Fibroblast of lung (primary cell): ENCODE measurements around the gene TMCC1. TPM values are rescaled to one million over a fixed set of nuclear protein-coding genes. Genes with fewer than 3 reads are reported as not detected.

Source experiments
- DNase-seq, 2 donors: peaks; one replicate each; pipeline versions ENCODE4 v3.0.0 to v3.0.0-alpha.2; 2010; ENCODE audit warnings: low read depth in 2 of 2
- H2AFZ ChIP-seq: 2 replicates; pipeline ENCODE4 v1.5.1; 2012; ENCODE audit warnings: low read length, control low read depth, inconsistent platforms
- H3K27ac ChIP-seq: 2 replicates; pipeline ENCODE4 v1.5.1; 2011; ENCODE audit warnings: low read length, control low read depth; ENCODE audit not compliant: insufficient read depth
- H3K27me3 ChIP-seq: 2 replicates; pipeline ENCODE4 v1.5.1; 2011; ENCODE audit warnings: mild to moderate bottlenecking, low read length; ENCODE audit not compliant: control insufficient read depth, insufficient read depth
- H3K36me3 ChIP-seq: 2 replicates; pipeline ENCODE4 v1.5.1; 2011; ENCODE audit warnings: low read length; ENCODE audit not compliant: control insufficient read depth, insufficient read depth
- H3K4me1 ChIP-seq: 2 replicates; pipeline ENCODE4 v1.5.1; 2011; ENCODE audit warnings: low read length; ENCODE audit not compliant: control insufficient read depth, insufficient read depth; ENCODE audit errors: extremely low read depth
- H3K4me2 ChIP-seq: 2 replicates; pipeline ENCODE4 v1.5.1; 2011; ENCODE audit warnings: low read length, control low read depth; ENCODE audit not compliant: insufficient read depth; ENCODE audit errors: extremely low read depth
- H3K4me3 ChIP-seq, 4 experiments: fragments of 200-600 bp in 1 of 4; sonication (generic) in 1 of 4; replicated peaks in 1 of 4; 2 replicates each; pipeline ENCODE4 v1.5.1; 2011 to 2016; ENCODE audit warnings: low read length in 4 of 4, low read depth in 3 of 4, mild to moderate bottlenecking in 3 of 4, control low read depth in 2 of 4, inconsistent platforms in 1 of 4, mixed read lengths in 1 of 4; ENCODE audit not compliant: insufficient read depth in 1 of 4; ENCODE audit errors: control extremely low read depth in 1 of 4
- H3K79me2 ChIP-seq: 2 replicates; pipeline ENCODE4 v1.5.1; 2012; ENCODE audit warnings: mild to moderate bottlenecking, low read length, inconsistent platforms; ENCODE audit not compliant: control insufficient read depth, insufficient read depth
- H3K9ac ChIP-seq: 2 replicates; pipeline ENCODE4 v1.5.1; 2011; ENCODE audit warnings: mild to moderate bottlenecking, low read length, control low read depth; ENCODE audit not compliant: insufficient read depth
- H3K9me3 ChIP-seq: 2 replicates; pipeline ENCODE4 v1.5.1; 2012; ENCODE audit warnings: low read depth, low read length; ENCODE audit not compliant: control insufficient read depth, insufficient read depth
- H4K20me1 ChIP-seq: 2 replicates; pipeline ENCODE4 v1.5.1; 2011; ENCODE audit warnings: low read length; ENCODE audit not compliant: control insufficient read depth, insufficient read depth; ENCODE audit errors: extremely low read depth
- EZH2 ChIP-seq: IDR thresholded peaks from 2 replicates; pipeline ENCODE4 v1.5.1; 2012; ENCODE audit warnings: low read length, control low read depth, mild to moderate bottlenecking; ENCODE audit errors: missing control alignments
- polyA plus RNA-seq, 2 donors: library from polyadenylated mRNA; depleted of rRNA in 1 of 2; stranded (reverse) in 1 of 2; unstranded in 1 of 2; fragments of >200 nt; gene quantifications; 2 replicates each; pipeline ENCODE4 v1.2.1, GENCODE V29; 2011 to 2012; ENCODE audit warnings: missing spikeins in 1 of 2
- total RNA-seq: library from RNA; depleted of rRNA; stranded (reverse); fragments of >200 nt; gene quantifications from 2 replicates; pipeline ENCODE4 v1.2.1, GENCODE V29; 2014
- TF ChIP-seq, protein P1 (sequence below), 2 donors: IDR thresholded peaks in 1 of 2; conservative IDR thresholded peaks in 1 of 2; 1 replicate in 1 of 2; 2 replicates in 1 of 2; pipeline ENCODE4 v1.5.1; 2011 to 2012; ENCODE audit warnings: low read length in 2 of 2, control low read depth in 1 of 2, inconsistent platforms in 1 of 2, low read depth in 1 of 2, mild to moderate bottlenecking in 1 of 2

Gene TMCC1
- total and polyA plus RNA-seq, 2 donors (not counting 1 experiment from before 2014, with no cell fraction given) = 16.2 to 16.8 TPM

DNA sequence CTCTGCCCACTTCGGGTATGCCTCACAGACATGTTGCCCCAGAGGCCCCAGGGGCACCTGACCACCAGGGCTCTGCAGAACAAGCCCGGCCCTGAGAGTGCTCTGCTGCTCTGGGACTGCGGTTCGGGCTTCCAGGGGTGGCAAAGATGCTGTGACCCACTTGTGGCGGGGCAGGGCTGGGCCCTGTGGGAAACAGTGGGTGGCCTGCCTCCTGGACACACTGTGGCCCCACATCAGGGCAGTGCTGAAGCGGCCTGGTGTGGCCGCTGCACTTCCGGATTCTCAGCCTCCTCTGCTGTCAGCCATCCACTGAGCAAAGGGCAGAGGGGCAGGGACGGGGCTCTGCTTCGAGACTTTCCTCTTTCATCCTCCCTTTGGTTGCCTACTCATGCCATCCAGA is 260.5 kb downstream of the TMCC1 start:
- DNase-seq = no peak
- H3K27me3 ChIP-seq = no peaks in the 10 kb centered on the region
- H3K36me3 ChIP-seq = no peaks in the 10 kb centered on the region
- no peak overlapping the region for H3K9ac ChIP-seq
- TF ChIP-seq, protein P1, sequence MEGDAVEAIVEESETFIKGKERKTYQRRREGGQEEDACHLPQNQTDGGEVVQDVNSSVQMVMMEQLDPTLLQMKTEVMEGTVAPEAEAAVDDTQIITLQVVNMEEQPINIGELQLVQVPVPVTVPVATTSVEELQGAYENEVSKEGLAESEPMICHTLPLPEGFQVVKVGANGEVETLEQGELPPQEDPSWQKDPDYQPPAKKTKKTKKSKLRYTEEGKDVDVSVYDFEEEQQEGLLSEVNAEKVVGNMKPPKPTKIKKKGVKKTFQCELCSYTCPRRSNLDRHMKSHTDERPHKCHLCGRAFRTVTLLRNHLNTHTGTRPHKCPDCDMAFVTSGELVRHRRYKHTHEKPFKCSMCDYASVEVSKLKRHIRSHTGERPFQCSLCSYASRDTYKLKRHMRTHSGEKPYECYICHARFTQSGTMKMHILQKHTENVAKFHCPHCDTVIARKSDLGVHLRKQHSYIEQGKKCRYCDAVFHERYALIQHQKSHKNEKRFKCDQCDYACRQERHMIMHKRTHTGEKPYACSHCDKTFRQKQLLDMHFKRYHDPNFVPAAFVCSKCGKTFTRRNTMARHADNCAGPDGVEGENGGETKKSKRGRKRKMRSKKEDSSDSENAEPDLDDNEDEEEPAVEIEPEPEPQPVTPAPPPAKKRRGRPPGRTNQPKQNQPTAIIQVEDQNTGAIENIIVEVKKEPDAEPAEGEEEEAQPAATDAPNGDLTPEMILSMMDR (conservative IDR thresholded peaks at IDR 0.05 in 1 of 2, IDR thresholded peaks at IDR 0.05 in 1 of 2; ENCODE audit: low read depth in 1 of 2, low read length in 2 of 2) = no peak
- no peak for TF ChIP-seq EZH2
- no peak overlapping the region for H2AFZ ChIP-seq
- H3K79me2 ChIP-seq = no peaks in the 10 kb centered on the region
- no peaks in the 10 kb centered on the region for H4K20me1 ChIP-seq
- no peak overlapping the region for H3K4me2 ChIP-seq
- H3K9me3 ChIP-seq = no peaks in the 10 kb centered on the region
- no peak overlapping the region for H3K27ac ChIP-seq
- no peak overlapping the region for H3K4me3 ChIP-seq
- H3K4me1 ChIP-seq = no peaks in the 10 kb centered on the region

DNA sequence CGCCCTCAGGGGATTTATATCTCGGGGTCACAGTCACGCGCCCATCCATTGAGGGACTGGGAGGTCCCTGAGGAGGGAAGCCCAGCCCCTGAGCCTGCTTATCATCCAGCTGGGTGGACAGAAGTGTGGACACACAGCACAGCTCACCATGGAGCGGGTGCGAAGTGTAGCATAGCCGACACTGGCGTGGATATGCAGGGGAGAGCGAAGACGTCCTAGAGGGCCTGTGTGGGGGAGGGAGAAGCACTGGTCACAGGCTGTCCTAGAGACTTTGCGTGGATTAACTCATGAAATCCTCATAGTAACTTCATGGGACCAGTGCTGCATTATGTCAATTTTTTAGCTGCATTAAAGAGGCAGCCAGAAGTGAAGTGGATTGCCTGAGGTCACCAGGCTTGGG is 261.0 kb downstream of the TMCC1 start:
- H3K9ac ChIP-seq = no peak overlapping the region
- H2AFZ ChIP-seq = no peak overlapping the region
- H3K4me2 ChIP-seq = no peak overlapping the region
- no peak for DNase-seq
- H3K79me2 ChIP-seq = no peaks in the 10 kb centered on the region
- no peak for TF ChIP-seq EZH2
- TF ChIP-seq, protein P1 (conservative IDR thresholded peaks at IDR 0.05 in 1 of 2, IDR thresholded peaks at IDR 0.05 in 1 of 2; ENCODE audit: low read depth in 1 of 2, low read length in 2 of 2) = no peak
- no peaks in the 10 kb centered on the region for H3K36me3 ChIP-seq
- no peaks in the 10 kb centered on the region for H4K20me1 ChIP-seq
- no peak overlapping the region for H3K4me3 ChIP-seq
- no peaks in the 10 kb centered on the region for H3K9me3 ChIP-seq
- H3K27me3 ChIP-seq = no peaks in the 10 kb centered on the region
- no peak overlapping the region for H3K27ac ChIP-seq
- H3K4me1 ChIP-seq = no peaks in the 10 kb centered on the region

DNA sequence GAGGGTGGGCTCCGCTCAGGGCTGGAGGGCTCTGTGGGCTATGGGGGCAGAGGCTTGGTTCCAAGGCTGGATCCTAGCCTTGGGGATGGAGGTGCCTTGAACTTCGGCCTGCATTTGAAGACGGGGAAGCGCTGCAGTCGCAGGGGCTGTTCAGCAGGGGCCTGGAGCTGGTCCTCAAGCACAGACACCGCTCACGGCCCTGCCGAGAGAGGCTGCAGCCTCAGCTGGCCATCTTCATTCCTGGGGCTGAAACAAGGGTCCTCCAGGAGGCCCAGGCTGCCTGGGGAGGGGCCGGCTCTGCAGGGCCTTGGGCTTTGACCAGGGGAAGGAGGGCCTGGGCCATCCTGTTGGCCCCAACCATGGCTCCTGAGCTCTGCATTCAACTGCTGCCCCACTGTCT is 261.5 kb downstream of the TMCC1 start:
- peaks cover 2% of the 10 kb centered on the region for H3K4me1 ChIP-seq
- H3K27ac ChIP-seq = no peak overlapping the region
- H3K4me2 ChIP-seq = no peak overlapping the region
- H3K36me3 ChIP-seq = no peaks in the 10 kb centered on the region
- no peak for DNase-seq
- H3K79me2 ChIP-seq = no peaks in the 10 kb centered on the region
- no peaks in the 10 kb centered on the region for H3K9me3 ChIP-seq
- H2AFZ ChIP-seq = no peak overlapping the region
- H4K20me1 ChIP-seq = no peaks in the 10 kb centered on the region
- H3K4me3 ChIP-seq = no peak overlapping the region
- no peaks in the 10 kb centered on the region for H3K27me3 ChIP-seq
- TF ChIP-seq, protein P1 (conservative IDR thresholded peaks at IDR 0.05 in 1 of 2, IDR thresholded peaks at IDR 0.05 in 1 of 2; ENCODE audit: low read depth in 1 of 2, low read length in 2 of 2) = no peak
- TF ChIP-seq EZH2 = no peak
- H3K9ac ChIP-seq = no peak overlapping the region
